Measurements from ENCODE around the gene SVIL.
"Not testable (repeated sequence)": the region's sequence is repeated elsewhere in the genome, so short reads cannot be mapped to it uniquely, and the experiment has no call there.

The SVIL gene

GRCh38 chr10:29482591-29483431 is 152.0 kb downstream of the SVIL start:
- peak; percentile 3 for DNase-seq

GRCh38 chr10:29481906-29482440 is 152.8 kb downstream of the SVIL start:
- DNase-seq = no peak

GRCh38 chr10:29479981-29480954 is 154.5 kb downstream of the SVIL start:
- DNase-seq = no peak

DNA sequence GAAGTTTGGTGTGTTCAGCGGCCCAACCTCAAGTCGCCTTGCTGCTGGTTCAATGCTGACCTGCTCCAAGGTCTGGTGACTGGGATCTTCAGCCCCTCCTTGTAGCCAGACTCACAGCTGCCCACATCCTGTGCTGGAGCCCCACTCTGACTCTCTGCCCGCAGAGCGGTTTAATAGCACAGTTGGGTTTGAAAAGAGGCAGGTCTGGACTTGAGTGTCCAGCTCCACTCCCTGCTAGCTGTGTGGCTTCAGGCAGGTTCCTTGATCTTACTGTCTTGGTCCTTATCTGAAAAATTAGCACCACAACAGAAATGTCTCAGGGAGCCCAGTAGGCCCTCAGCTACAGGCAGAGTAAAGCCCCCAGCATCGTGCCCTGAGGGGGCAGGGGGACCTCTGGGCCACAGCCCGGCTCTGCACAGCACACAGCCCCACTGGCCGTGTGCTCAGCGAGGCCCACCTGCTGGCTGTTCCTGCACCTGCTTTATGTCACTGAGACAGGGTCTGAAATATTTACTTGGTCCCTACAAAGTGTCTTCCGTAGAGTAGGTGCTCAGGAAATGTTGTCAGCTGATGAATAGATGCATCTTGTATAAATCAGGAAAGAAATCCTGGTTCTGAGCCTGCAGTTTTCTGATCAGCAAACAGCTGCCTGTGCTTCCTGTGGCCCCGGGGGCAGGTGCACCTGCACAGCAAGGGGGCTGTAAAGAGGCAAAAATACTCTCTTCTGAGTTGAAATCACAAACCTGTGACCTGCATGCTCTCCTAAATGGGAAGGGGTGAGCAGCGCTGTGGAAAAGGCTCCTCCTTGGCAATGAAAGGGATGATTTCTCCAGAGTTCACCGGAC is 155.5 kb downstream of the SVIL start:
- no peak for DNase-seq

DNA sequence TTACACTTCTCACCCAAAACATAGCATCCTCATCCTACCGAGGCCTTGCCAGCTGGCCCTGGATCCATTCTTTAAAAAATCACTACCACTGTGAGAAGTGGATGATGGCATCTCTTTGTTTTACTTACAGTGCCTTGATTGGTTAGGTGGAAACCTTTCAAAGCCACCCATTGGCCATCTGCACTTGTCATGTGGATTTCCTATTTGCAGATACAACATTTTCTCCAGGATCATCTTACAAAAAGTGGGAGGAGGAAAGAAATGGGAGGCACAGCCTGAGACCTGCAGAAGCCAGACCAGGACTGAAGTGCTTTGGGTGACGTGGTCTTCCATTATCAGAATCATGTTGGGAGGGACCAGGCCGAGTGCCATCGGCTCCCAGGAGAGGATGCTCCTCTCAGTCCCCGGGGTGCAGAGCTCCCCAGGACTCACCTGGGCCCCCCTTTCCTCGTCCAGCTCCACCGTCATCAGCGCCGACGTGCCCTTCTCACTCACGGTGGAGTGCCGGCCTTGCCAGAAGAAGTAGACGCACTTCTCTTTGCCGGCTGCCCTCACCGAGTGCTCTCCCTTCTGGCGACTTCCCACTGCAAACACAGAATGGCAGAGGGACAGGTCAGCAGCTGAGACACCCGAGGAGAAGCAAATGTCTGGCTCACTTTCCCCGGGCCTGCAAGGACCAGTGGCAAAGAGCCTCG is 161.2 kb downstream of the SVIL start:
- no peak for DNase-seq

DNA sequence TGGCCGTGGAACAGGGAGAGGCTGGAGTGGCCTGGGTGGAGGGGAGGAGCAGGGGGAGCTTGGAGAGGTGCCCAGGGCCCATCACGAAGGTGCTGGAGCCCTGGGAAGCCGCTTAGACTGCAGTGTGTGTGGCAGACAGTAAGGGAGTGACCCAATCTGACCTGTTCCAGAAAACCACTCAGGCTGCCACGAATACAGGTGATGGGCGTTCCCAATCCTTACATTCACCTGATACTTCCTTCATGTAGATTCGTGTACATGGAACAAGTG is 161.7 kb downstream of the SVIL start:
- no peak for DNase-seq

GRCh38 chr10:29472301-29473086 is 162.3 kb downstream of the SVIL start:
- no peak for DNase-seq

DNA sequence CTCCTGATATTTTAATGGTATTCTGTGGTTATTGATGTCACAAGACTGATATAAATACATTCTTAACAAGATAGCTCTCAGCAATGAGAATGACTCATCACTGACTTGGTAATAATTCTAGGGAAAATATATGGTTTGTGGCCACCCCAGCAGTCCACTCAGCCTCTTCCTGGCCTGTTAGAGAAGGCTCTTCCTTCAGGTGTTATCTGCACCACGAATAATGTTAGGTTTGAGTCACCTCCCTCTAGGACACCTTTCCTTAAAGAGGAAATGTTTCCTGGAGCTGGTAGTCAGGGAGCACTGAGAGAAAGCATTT is 163.3 kb downstream of the SVIL start:
- DNase-seq = no peak

DNA sequence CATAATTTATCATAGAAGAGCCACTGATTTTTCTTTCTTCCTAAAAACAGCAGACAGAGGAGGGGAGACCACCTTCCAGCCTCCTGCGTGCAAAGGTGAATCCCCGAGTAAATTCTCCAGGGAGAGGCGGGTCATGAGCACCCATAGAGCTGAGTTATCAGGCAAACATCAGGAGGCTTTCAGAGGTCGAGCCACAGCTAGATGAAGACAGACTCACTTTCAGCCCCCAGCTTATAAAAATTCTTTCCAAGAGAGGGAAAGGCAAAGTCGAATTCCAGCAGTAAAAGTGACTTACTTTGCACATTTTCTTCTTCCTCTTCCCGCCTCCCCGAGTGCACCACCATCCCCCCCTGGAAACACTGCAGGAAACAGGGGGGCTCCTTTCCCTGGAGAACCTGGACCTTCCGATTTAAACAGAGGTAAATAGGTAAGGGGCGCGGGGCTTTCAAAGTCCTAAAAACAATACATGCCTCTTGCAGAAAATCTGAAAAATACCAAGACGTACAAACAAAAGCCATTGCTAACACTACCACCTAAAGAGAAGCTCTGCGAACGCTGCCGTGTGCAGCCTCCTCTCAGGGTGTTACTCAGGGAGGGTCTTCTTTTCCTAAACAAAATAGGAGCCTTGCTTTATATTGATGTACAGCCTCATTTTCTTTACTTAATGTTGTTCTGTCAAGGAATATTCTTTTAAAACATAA is 163.8 kb downstream of the SVIL start:
- DNase-seq = no peak

DNA sequence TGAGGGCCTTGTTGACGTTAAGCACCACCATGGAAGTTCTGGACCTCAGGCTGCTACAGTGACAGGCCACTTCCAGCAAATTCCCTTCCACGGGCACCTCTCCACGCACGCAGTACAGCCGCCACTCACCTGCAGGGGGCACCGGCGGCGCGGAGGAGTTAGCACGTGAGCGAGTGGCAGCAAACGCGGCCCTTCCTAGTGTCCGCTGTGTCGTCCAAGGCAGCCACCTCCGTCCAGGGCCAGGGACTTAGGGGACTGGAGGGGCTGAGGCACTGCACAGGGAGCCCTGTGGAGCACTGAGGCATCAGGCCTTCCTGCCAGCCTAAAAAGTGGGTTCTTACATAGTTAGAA is 164.4 kb downstream of the SVIL start:
- DNase-seq = no peak

GRCh38 chr10:29469481-29470354 is 165.1 kb downstream of the SVIL start:
- no peak for DNase-seq

DNA sequence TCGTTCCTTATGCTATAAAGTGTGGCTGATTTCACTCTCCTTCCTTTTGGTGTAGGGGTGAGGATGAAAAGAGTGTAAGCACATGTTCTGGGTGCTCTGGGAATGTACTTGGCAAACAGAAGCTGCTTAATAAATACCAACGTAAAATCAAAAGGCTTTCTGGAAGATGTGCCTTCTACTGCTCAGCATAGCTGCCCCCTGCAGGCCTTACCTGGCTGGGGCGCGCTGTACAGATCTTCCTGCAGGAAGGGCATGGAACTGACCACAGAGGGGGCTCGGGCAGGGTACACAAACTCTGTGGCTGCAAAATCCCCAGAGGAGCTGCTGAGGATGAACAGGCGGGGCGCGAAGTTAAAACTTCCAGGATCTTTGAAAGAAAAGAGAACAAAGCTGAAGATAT is 169.4 kb downstream of the SVIL start:
- DNase-seq = no peak

- not testable (repeated sequence) for DNase-seq
Observed at GRCh38 chr10:29464671-29465171, 170.1 kb downstream of the SVIL start.

- DNase-seq = no peak
Observed at GRCh38 chr10:29461042-29461441, 173.7 kb downstream of the SVIL start.

GRCh38 chr10:29458190-29458589 is 176.6 kb downstream of the SVIL start:
- not testable (repeated sequence) for DNase-seq

GRCh38 chr10:29455095-29455494 is 179.7 kb downstream of the SVIL start:
- DNase-seq = no peak

DNA sequence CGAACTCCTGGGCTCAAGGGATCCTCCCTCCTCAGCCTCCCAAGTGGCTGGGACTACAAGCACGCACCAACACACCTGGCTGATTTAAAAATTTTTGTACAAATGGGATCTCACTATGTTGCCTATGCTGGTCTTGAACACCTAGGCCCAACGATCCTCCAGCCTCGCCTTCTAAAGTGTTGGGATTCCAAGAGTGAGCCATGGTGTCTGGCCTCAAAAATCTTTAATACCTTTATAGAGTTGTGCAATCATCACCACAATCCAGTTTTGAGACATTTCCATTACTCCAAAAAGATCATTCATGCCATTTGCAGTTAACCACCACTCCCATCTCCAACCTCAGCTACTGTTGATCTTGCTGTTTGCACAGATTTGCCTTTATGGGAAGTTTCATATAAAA is 180.5 kb downstream of the SVIL start:
- no peak for DNase-seq

DNA sequence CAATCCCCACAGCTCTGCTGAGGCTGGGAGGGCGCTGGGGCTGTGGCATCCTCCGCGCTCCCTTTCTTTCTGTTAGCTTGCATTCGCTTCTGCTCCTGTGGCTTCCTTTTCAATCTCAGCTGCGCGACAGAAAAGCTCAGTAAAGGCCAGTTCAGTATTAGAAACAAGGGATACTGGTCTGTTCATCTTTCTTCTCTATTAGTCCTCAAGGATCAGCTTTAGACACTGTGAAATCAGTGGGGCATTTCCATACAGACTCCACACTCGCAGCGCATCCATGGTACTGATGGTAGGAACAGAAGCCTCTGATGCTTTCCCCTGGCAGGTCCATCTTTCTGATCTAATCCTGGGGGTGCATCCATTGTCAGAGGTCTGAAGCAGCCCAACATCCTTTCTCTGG is 182.2 kb downstream of the SVIL start:
- DNase-seq = no peak

- no peak for DNase-seq
Observed at GRCh38 chr10:29451946-29452345, 182.8 kb downstream of the SVIL start.

- DNase-seq = no peak
Observed at GRCh38 chr10:29450405-29450804, 184.4 kb downstream of the SVIL start.

Measured in CD4-positive, alpha-beta T cell treated with Interleukin-21 for 1 hour (primary cell).